Measurements from ENCODE around the gene WBP1.
"Not testable (repeated sequence)": the region's sequence is repeated elsewhere in the genome, so short reads cannot be mapped to it uniquely, and the experiment has no call there.

The WBP1 gene

DNA sequence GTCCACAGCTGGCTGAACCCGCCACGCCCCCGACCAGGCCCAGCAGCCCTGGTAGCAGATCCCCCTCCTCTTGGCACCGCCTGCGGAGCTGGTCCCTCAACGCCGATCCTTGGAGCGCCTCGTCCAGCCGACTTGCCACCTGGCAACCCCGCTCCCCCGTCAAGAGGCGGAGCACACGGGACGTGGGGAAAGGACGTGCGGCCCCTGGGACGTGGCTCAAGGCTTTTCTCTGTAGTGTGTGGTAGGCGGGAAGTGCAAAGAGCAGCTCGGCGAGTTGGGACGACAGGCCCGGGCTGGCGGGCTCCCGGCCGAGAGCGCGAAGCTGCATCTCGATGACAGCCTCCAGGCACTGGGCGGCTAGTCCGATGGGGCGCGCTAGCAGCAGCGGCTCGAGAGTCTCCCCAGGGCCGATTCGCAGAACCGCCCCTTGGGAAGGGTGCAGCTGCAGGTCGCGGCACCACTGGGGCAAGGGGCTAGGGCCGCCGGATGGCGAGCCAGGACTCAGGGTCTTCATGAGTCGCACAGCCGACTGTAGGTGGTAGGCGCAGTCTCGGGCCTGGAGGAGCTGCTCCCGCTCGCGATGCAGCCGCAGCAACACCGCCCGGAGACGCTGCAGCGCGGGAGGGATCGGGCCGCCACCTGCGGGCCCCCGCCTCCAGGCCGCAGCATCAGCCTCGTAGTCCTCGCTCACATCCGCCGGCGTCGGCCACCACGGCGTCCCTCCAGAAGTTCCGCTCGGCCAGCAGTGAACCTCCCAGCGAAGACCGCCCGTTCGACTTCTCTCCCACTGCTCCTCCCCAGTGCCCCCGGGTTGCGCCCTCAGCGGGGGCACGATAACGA, 23.9 kb downstream of the WBP1 start:
- DNase-seq (ENCODE audit: low spot score): no peak

- peak; percentile 96 for DNase-seq (ENCODE audit: low spot score)
These were observed 24.8 kb downstream of the WBP1 start, which contains the start of the genes CCDC142 and TTC31 for GRCh38 chr2:74482801-74483674. CCDC142 (minus strand) TSS chr2:74482998; CDS start chr2:74482837, 161 bp downstream. TTC31 (plus strand) TSS chr2:74483081; CDS start chr2:74483096, 15 bp downstream.

DNA sequence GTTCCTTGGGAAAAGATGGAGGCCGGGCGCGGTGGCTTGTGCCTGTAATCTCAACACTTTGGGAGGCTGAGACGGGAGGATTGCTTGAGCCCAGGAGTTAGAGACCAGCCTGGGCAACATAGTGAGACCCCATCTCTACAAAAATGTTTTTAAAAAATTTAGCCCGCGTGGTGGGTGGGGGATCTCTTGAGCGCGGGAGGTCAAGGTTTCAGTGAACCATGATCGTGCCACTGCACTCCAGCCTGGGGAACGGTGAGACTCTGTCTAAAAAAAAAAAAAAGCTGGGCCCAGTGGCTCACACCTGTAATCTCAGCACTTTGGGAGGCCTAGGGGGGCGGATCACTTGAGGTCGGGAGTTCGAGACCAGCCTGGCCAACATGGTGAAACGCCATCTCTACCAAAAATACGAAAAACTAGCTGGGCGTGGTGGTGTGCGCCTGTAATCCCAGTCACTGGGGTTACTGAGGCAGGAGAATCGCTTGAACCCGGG, 25.5 kb downstream of the WBP1 start:
- DNase-seq (ENCODE audit: low spot score): not testable (repeated sequence)

- DNase-seq (ENCODE audit: low spot score): no peak
These were observed 27.9 kb downstream of the WBP1 start for GRCh38 chr2:74486141-74486540.

GRCh38 chr2:74488643-74489481, 30.6 kb downstream of the WBP1 start:
- DNase-seq (ENCODE audit: low spot score): no peak

- no peak for DNase-seq (ENCODE audit: low spot score)
These were observed 31.7 kb downstream of the WBP1 start for GRCh38 chr2:74489906-74490305.

GRCh38 chr2:74491648-74492544, 33.7 kb downstream of the WBP1 start:
- no peak for DNase-seq (ENCODE audit: low spot score)

DNA sequence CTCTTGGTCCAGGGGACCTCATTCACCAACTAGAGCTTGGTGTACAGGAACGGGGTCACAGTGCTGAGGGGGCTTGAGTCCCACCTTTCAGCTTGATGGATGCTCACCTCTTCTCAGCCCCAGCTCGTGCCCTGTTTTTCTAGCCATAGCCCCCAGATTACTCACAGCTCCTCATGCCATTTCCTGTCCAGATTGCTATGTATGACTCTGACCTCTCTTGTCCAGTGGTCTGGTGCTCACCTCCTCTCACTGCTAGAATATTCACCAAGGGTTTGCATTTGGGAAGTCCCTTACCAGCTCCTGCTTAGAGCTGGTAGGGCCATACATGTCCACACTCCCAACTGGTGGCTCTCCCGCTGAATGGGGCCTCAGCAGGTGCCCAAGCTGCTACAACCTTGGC, 35.3 kb downstream of the WBP1 start:
- no peak for DNase-seq (ENCODE audit: low spot score)

GRCh38 chr2:74495440-74495839, 37.2 kb downstream of the WBP1 start:
- DNase-seq (ENCODE audit: low spot score): no peak

DNA sequence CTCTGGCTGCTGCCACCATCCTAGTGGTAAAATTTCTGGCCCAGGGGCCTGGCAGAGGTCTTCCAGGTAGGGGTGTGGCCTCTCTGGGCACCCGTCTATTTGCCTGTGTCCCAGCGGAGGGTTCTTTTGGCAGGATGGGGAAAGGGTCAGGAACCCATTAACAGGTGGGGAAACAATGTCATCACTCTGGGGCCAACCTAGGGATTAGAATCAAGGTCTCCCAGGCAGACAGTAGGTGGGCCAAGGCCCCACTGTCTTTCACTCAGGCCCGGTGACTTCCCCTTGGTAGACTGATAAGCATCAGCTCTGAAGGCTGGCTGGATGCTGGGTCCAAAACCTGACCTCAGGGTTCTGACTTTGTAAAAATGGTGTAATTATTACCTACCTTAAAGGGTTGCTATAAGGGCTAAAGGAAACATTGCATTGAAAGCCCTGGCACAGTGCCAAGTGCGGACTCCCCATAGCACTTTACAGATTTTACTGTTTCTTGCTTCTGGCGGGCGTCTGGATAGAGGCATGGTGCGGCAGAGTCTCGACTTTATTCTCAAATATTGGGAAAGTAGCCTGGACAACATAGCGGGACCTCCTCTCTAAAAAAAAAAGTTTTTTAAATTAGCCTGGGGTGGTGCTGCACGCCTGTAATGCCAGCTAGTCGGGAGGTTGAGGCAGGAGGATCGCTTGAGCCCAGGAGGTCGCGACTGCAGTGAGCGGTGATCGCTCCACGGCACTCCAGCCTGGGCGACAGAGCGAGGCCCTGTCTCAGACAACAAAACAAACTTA, 38.9 kb downstream of the WBP1 start:
- DNase-seq (ENCODE audit: low spot score): no peak

DNA sequence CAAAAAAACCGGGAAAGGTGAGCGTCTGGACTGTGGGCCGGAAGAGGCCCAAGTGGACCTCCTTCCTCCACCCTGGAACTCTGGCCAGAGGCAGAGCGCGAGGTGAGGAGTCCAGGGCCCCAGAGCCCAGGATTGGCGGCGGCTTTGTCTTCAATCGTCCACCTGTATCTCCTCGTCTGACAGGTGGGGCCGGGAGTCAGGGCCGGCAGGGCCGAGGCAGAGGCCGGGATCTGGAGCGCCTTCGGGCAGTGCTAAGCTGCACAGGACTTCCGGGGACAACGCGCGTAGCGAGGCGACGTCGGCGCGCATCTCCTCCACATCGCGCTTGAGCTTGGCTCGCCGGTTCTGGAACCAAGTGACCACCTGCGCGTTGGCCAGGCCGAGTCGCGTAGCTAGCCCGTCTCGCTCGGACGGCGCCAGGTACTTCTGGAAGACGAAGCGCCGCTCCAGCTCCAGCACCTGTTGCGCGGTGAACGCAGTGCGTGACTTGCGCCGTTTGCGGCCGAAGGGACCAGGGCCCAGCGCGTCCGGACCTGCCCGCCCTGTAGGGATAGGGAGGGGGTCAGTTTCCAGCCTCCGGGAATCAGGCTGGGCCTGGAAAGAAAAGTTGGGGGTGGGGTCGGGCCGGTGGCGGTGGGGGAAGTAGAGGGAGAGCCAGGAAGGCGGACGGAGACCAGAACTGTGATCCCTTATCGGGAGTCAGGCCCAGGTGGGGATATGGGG, 39.7 kb downstream of the WBP1 start:
- DNase-seq (ENCODE audit: low spot score): no peak

DNA sequence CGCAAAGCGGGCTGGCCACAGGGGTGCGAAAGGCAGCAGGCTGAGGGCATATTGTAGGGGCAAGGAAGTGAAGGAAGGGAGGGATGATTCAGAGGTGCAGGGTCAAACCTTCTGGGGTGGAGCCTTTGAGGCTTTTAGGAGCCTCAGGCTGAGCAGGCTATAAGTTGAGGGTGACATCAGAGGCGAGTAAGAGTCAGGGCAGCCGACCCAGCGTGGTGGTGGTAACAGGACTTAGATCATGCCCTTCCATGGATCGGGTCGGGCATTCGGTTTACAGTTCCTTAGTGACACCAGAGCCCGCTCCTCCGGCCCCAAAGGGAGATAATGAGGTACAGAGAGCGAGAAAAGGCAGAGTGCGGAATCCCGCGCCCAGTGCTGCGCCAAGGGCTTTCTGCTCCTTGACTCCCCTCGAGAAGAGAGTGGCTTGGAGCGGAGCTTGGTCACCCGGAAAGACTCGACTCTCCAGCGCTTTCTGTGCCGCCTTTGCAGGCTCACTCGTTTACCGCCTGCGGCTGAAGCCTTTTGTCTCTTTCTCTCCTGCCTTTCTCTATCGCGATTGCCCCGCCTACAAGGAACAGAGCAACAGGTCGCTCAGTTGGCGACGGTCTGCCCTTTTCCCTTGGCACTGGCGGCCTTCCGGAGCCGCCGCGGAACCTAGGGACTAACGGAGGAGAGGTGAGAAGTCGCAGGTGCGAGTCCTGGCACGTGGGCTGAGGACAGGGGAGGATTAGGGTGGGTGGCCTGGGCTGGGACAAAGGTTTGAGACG, 40.4 kb downstream of the WBP1 start:
- no peak for DNase-seq (ENCODE audit: low spot score)

- no peak for DNase-seq (ENCODE audit: low spot score)
These were observed 41.2 kb downstream of the WBP1 start, which contains the start of gene LBX2 for GRCh38 chr2:74499267-74499939. LBX2 (minus strand) TSS chr2:74499603; CDS start chr2:74499537, 66 bp downstream.

DNA sequence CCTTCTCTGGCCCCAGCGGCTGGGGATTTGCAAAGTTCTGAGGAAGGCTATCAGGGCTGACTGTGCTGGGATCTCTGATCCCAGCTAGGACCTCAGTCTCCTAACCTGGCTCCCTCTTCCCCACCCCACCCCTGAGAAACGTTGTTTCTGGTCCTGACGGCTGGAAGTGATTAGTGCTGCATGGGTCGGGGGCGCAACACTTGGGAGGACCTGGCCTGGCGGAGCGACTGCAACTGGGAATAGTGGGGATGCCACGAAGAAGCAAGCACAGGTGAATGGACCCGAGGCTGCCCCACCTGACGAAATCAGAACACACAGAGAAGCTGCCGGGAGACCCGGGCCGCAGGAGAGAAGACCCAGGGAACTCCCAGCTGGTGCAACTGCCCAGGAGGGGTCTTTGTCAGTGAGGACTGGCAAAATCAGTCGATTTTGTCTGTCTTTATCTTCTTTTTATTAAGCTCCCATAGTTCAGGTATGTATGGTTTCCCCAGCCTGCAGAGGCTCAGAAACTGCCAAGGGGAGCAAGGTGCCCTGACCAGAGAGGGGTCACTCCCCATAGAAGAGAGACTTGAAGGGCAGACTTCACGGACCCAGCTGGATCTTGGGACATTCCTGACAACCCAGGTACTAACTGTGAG, 41.8 kb downstream of the WBP1 start:
- DNase-seq (ENCODE audit: low spot score): no peak

DNA sequence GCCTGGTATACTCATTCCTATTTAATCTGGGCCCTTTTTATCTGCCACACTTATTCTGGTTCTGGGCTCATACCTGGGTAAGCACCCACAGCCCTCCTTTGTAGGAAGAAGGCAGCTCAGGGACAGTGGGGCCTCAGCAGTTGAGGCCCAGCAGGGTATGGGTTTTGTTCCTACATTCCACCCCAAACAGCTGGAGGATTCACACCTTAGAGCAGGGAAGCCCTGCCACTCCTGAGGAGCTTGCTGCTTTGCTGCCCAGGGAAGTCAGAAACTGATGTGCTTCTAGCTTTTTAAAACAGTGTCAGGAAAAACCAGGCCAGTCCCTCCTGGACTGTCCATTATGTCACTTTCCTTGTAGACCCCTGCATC, 42.3 kb downstream of the WBP1 start:
- DNase-seq (ENCODE audit: low spot score): no peak

- DNase-seq (ENCODE audit: low spot score): peak; percentile 82
These were observed 43.3 kb downstream of the WBP1 start for GRCh38 chr2:74501335-74502071.

Data from SK-N-DZ (cell line).